Kidney epithelial cell (primary cell): ENCODE results near the gene RAP2A. TPM values are rescaled to one million over a fixed set of nuclear protein-coding genes. Genes with fewer than 3 reads are reported as not detected.

Experiments used
- DNase-seq: peaks from one replicate; pipeline ENCODE4 v3.0.0-alpha.2; 2010; ENCODE audit warnings: low read depth
- H3K27me3 ChIP-seq: 2 replicates; pipeline ENCODE4 v1.6.0; 2011; ENCODE audit warnings: low read length; ENCODE audit not compliant: control insufficient read depth, insufficient read depth
- H3K36me3 ChIP-seq: 2 replicates; pipeline ENCODE4 v1.5.1; 2011; ENCODE audit warnings: low read length; ENCODE audit not compliant: control insufficient read depth, insufficient read depth
- H3K4me3 ChIP-seq: 2 replicates; pipeline ENCODE4 v1.5.1; 2011; ENCODE audit warnings: low read depth, mild to moderate bottlenecking, control low read depth, low read length
- total RNA-seq: library from RNA; depleted of rRNA; stranded (reverse); fragments of >200 nt; gene quantifications from 2 replicates; pipeline ENCODE4 v1.2.3, GENCODE V29; 2015
- TF ChIP-seq, protein P1 (sequence below): IDR thresholded peaks from 2 replicates; pipeline ENCODE4 v1.5.1; 2011; ENCODE audit warnings: mild to moderate bottlenecking, moderate library complexity, low read length, control low read depth, inconsistent platforms; ENCODE audit not compliant: insufficient read depth, poor library complexity, severe bottlenecking

Gene RAP2A
- total RNA-seq, 1 donor from 2014 or later, result 18.9 TPM

DNA sequence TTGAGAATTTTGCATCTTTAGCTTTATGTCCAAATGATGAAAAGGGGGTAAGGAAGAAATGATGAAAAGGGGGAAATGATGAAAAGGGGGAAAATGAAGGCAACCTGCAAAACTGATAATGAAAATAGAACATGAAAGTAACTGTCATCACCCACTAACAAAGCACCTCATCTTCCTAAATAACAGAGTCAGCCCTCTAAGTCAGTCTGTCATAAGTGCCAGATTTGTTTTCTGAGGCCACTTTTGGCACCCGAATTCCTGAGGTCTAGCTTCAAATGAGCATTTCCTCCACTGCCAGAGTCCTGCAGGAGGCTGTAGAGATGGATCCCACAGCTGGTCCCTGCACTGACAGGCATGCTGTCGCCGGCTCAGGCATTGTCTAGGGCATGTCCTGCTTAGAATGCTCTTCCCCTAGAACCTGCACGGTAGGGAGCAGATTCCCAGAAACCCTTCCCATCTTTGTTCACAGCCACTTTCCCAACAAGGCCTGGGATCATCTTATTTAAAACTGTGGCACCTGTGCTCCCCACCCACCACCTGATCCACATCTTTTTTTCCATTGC lies 25.3 kb downstream of the RAP2A start:
- TF ChIP-seq, protein P1, sequence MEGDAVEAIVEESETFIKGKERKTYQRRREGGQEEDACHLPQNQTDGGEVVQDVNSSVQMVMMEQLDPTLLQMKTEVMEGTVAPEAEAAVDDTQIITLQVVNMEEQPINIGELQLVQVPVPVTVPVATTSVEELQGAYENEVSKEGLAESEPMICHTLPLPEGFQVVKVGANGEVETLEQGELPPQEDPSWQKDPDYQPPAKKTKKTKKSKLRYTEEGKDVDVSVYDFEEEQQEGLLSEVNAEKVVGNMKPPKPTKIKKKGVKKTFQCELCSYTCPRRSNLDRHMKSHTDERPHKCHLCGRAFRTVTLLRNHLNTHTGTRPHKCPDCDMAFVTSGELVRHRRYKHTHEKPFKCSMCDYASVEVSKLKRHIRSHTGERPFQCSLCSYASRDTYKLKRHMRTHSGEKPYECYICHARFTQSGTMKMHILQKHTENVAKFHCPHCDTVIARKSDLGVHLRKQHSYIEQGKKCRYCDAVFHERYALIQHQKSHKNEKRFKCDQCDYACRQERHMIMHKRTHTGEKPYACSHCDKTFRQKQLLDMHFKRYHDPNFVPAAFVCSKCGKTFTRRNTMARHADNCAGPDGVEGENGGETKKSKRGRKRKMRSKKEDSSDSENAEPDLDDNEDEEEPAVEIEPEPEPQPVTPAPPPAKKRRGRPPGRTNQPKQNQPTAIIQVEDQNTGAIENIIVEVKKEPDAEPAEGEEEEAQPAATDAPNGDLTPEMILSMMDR, result no peak
- no peak for DNase-seq

DNA sequence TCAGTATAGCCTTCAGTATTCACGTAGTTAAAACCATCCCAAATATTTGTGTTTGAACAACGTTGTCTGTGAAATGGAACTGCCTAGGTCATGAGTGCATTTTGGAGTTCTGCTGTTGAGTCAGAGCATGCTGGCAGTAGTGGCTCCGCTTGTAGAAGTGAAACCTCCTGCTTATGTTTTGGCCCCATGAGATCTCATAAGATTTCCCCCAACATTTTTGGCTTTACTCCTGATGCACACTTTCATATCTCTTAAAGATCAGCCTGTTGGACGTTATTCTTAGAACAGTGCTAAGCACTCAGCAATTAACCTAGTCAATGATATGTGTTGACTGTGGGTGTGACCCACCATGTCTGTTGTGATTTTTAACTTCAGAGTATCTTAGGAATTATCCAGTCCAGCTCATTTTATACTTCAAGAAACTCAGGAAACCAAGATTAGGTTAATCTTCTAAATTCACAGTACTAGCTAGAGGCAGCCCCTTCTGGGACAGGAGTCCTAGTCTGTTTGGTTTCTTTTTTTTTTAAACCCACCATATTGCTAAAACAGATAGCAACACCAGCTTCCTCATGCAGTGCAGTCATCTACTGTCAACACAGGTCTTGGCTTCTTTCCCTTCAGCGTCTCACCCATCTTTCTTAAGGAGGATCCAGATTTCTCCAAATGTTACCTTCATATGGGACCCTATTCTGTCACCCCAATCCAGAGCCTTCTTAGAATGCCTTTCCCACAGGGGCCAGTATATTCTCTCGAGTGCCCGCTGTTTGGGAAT lies 26.2 kb downstream of the RAP2A start:
- TF ChIP-seq, protein P1, result no peak
- no peaks in the 10 kb centered on the region for H3K27me3 ChIP-seq
- H3K36me3 ChIP-seq, result no peaks in the 10 kb centered on the region
- no peak overlapping the region for H3K4me3 ChIP-seq
- no peak for DNase-seq

More for the DNA sequence above, 25.3 kb downstream of the RAP2A start:
- no peaks in the 10 kb centered on the region for H3K36me3 ChIP-seq
- no peaks in the 10 kb centered on the region for H3K27me3 ChIP-seq
- no peak overlapping the region for H3K4me3 ChIP-seq

DNA sequence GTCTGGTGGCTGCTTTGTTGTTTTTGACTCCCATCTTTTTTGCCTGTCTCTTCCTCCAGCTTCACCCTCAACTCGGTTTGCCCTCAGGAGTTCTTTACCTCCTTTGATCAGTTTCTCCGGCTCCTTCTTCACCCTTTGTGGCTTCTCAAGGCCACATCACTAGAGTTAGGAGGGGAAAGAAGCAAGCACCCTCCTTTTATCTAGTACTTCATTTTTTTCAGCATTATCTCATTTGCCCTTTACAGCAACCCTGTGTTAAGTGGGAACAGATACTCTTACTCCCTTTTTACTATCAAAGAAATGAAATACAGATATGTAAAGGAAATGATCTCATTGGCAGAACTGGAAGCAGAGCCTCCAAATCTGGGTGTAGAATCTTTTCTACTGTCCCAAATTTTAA lies 26.9 kb downstream of the RAP2A start:
- TF ChIP-seq, protein P1, result no peak
- H3K27me3 ChIP-seq, result no peaks in the 10 kb centered on the region
- no peaks in the 10 kb centered on the region for H3K36me3 ChIP-seq
- no peak overlapping the region for H3K4me3 ChIP-seq
- DNase-seq, result no peak

DNA sequence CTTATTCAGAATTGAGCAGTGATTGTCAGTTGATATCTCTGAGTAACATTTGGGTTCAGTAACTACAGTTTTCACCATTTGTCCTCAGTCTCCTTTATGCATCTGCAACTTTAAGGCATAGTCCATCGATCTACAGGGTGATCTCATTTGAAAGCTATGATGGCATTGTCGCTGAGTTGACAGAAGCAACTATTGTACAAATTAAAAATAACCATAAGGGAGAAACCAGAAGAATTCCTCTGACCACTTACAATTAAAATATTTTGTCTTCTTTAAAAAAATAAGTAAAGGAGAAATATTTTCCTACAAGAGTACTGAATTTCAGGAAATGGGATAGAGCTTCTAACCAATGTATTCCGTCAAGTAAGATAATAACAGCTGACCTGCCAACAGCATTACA lies 30.6 kb downstream of the RAP2A start:
- Histone ChIP-seq H3K36me3 (no peaks in the 10 kb centered on the region), H3K27me3 (no peaks in the 10 kb centered on the region), H3K4me3 (no peak overlapping the region)
- no peak for DNase-seq
- TF ChIP-seq, protein P1, result no peak

DNA sequence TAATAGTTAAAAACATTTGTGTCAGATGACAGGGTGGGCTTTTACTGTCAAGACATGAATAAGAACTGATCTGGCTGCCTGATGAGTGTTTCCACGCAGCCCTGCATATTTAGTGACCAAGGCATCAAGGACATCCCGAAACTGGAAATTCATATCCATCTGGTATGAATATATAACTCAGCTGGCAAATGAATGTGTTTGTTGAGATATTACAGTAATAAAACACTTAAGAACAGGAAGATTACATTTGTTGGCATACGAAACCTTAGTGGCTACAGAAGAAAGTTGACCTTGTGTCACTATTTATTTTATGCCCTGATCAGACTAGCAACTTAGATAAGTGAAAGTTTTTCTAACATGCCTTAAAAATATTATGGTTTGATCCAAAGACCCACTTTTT lies 32.8 kb downstream of the RAP2A start:
- no peaks in the 10 kb centered on the region for H3K27me3 ChIP-seq
- DNase-seq, result no peak
- TF ChIP-seq, protein P1, result no peak
- H3K4me3 ChIP-seq, result no peak overlapping the region
- H3K36me3 ChIP-seq, result no peaks in the 10 kb centered on the region

DNA sequence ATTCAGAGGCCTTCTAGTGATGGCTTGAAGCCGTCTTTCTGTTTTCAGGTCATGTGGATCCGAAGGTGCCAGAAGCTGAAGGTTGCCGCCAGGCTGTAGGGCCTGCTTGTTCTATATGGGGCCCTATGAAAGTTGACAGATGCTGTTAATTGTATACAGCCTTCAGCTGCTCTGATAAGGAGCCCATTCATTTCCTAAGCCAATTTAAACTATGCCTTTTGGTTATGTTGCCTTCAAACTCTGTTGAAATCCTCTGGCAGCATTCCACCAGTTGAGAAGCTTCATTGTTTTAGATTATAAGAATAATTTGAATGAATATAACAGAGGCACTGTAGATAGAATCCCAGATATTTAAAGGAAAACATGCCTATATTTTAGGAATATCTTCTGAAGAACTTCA lies 34.4 kb downstream of the RAP2A start:
- Histone ChIP-seq H3K27me3 (no peaks in the 10 kb centered on the region), H3K4me3 (no peak overlapping the region), H3K36me3 (no peaks in the 10 kb centered on the region)
- DNase-seq, result no peak
- TF ChIP-seq, protein P1, result no peak
